Fibroblast of lung (primary cell): ENCODE results near the gene ZNF267. TPM values are rescaled to one million over a fixed set of nuclear protein-coding genes. Genes with fewer than 3 reads are reported as not detected.
"Not testable (repeated sequence)": the region's sequence is repeated elsewhere in the genome, so short reads cannot be mapped to it uniquely, and the experiment has no call there.

Source experiments
- DNase-seq, 2 donors: peaks; one replicate each; pipeline versions ENCODE4 v3.0.0 to v3.0.0-alpha.2; 2010; ENCODE audit warnings: low read depth in 2 of 2
- H2AFZ ChIP-seq: 2 replicates; pipeline ENCODE4 v1.5.1; 2012; ENCODE audit warnings: low read length, control low read depth, inconsistent platforms
- H3K27ac ChIP-seq: 2 replicates; pipeline ENCODE4 v1.5.1; 2011; ENCODE audit warnings: low read length, control low read depth; ENCODE audit not compliant: insufficient read depth
- H3K27me3 ChIP-seq: 2 replicates; pipeline ENCODE4 v1.5.1; 2011; ENCODE audit warnings: mild to moderate bottlenecking, low read length; ENCODE audit not compliant: control insufficient read depth, insufficient read depth
- H3K36me3 ChIP-seq: 2 replicates; pipeline ENCODE4 v1.5.1; 2011; ENCODE audit warnings: low read length; ENCODE audit not compliant: control insufficient read depth, insufficient read depth
- H3K4me1 ChIP-seq: 2 replicates; pipeline ENCODE4 v1.5.1; 2011; ENCODE audit warnings: low read length; ENCODE audit not compliant: control insufficient read depth, insufficient read depth; ENCODE audit errors: extremely low read depth
- H3K4me2 ChIP-seq: 2 replicates; pipeline ENCODE4 v1.5.1; 2011; ENCODE audit warnings: low read length, control low read depth; ENCODE audit not compliant: insufficient read depth; ENCODE audit errors: extremely low read depth
- H3K4me3 ChIP-seq, 4 experiments: fragments of 200-600 bp in 1 of 4; sonication (generic) in 1 of 4; replicated peaks in 1 of 4; 2 replicates each; pipeline ENCODE4 v1.5.1; 2011 to 2016; ENCODE audit warnings: low read length in 4 of 4, low read depth in 3 of 4, mild to moderate bottlenecking in 3 of 4, control low read depth in 2 of 4, inconsistent platforms in 1 of 4, mixed read lengths in 1 of 4; ENCODE audit not compliant: insufficient read depth in 1 of 4; ENCODE audit errors: control extremely low read depth in 1 of 4
- H3K79me2 ChIP-seq: 2 replicates; pipeline ENCODE4 v1.5.1; 2012; ENCODE audit warnings: mild to moderate bottlenecking, low read length, inconsistent platforms; ENCODE audit not compliant: control insufficient read depth, insufficient read depth
- H3K9ac ChIP-seq: 2 replicates; pipeline ENCODE4 v1.5.1; 2011; ENCODE audit warnings: mild to moderate bottlenecking, low read length, control low read depth; ENCODE audit not compliant: insufficient read depth
- H3K9me3 ChIP-seq: 2 replicates; pipeline ENCODE4 v1.5.1; 2012; ENCODE audit warnings: low read depth, low read length; ENCODE audit not compliant: control insufficient read depth, insufficient read depth
- H4K20me1 ChIP-seq: 2 replicates; pipeline ENCODE4 v1.5.1; 2011; ENCODE audit warnings: low read length; ENCODE audit not compliant: control insufficient read depth, insufficient read depth; ENCODE audit errors: extremely low read depth
- CTCF ChIP-seq, 2 donors: IDR thresholded peaks in 1 of 2; conservative IDR thresholded peaks in 1 of 2; 1 replicate in 1 of 2; 2 replicates in 1 of 2; pipeline ENCODE4 v1.5.1; 2011 to 2012; ENCODE audit warnings: low read length in 2 of 2, control low read depth in 1 of 2, inconsistent platforms in 1 of 2, low read depth in 1 of 2, mild to moderate bottlenecking in 1 of 2
- EZH2 ChIP-seq: IDR thresholded peaks from 2 replicates; pipeline ENCODE4 v1.5.1; 2012; ENCODE audit warnings: low read length, control low read depth, mild to moderate bottlenecking; ENCODE audit errors: missing control alignments
- polyA plus RNA-seq, 2 donors: library from polyadenylated mRNA; depleted of rRNA in 1 of 2; stranded (reverse) in 1 of 2; unstranded in 1 of 2; fragments of >200 nt; gene quantifications; 2 replicates each; pipeline ENCODE4 v1.2.1, GENCODE V29; 2011 to 2012; ENCODE audit warnings: missing spikeins in 1 of 2
- total RNA-seq: library from RNA; depleted of rRNA; stranded (reverse); fragments of >200 nt; gene quantifications from 2 replicates; pipeline ENCODE4 v1.2.1, GENCODE V29; 2014

ZNF267 gene
- total and polyA plus RNA-seq, 2 donors (not counting 1 experiment from before 2014, with no cell fraction given) = 4.2 to 7.1 TPM

DNA sequence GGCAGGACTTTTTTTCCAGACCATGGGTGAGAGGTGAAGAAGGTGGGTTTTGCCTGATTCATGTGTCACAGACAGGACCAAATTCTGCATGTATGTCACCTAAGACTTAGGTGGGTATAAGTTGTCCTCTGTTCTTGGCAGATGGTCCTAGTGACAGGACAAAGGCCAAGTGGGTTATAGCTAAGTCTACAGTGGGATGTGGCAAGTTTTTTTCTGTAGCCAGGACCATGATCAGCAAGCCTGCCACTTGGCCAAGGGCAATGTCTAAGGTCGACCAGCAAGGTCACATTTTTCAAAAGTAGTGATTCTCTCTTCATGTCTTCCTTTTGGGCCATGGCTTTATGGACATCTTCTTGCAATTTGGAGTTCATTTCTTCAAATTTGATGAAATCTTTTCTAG, 20.2 kb downstream of the ZNF267 start:
- no peaks in the 10 kb centered on the region for H3K9me3 ChIP-seq
- no peaks in the 10 kb centered on the region for H3K4me1 ChIP-seq
- H3K27ac ChIP-seq = no peak overlapping the region
- TF ChIP-seq EZH2 = no peak
- no peak for TF ChIP-seq CTCF (conservative IDR thresholded peaks at IDR 0.05 in 1 of 2, IDR thresholded peaks at IDR 0.05 in 1 of 2; ENCODE audit: low read depth in 1 of 2, low read length in 2 of 2)
- H3K36me3 ChIP-seq = peaks cover 1% of the 10 kb centered on the region
- peaks cover 4% of the 10 kb centered on the region for H3K79me2 ChIP-seq
- no peak for DNase-seq
- H3K4me2 ChIP-seq = no peak overlapping the region
- no peaks in the 10 kb centered on the region for H4K20me1 ChIP-seq
- H3K4me3 ChIP-seq = no peak overlapping the region
- no peak overlapping the region for H2AFZ ChIP-seq
- H3K27me3 ChIP-seq = no peaks in the 10 kb centered on the region
- H3K9ac ChIP-seq = no peak overlapping the region

DNA sequence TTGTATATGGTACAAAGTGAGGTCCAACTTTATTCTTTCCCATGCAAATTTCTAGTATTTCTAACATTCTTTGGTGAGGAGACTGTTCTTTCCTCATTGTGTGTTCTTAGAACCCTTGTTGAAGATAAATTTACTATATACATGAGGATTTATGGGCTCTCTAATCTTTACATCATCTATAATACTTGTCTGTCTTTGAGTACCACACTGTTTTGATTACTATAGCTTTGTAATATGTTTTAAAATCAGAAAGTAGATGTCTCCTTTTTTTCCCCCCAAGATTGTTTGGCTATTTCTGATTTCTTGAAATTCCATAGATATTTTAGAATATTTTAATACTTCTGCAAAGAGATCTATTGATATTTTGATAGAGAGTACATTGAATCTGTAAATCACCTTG, 23.7 kb downstream of the ZNF267 start:
- Histone ChIP-seq H3K4me2 (no peak overlapping the region), H2AFZ (no peak overlapping the region), H3K27me3 (no peaks in the 10 kb centered on the region), H3K36me3 (peaks cover 1% of the 10 kb centered on the region), H4K20me1 (no peaks in the 10 kb centered on the region), H3K9me3 (no peaks in the 10 kb centered on the region), H3K27ac (no peak overlapping the region), H3K4me1 (no peaks in the 10 kb centered on the region), H3K9ac (no peak overlapping the region), H3K79me2 (no peaks in the 10 kb centered on the region), H3K4me3 (no peak overlapping the region)
- TF ChIP-seq CTCF (conservative IDR thresholded peaks at IDR 0.05 in 1 of 2, IDR thresholded peaks at IDR 0.05 in 1 of 2; ENCODE audit: low read depth in 1 of 2, low read length in 2 of 2) = no peak
- DNase-seq = no peak

GRCh38 chr16:31899505-31899904, 25.9 kb downstream of the ZNF267 start:
- TF ChIP-seq EZH2 = no peak
- TF ChIP-seq CTCF (conservative IDR thresholded peaks at IDR 0.05 in 1 of 2, IDR thresholded peaks at IDR 0.05 in 1 of 2; ENCODE audit: low read depth in 1 of 2, low read length in 2 of 2) = no peak
- Histone ChIP-seq H4K20me1 (no peaks in the 10 kb centered on the region), H3K9ac (no peak overlapping the region), H3K4me1 (no peaks in the 10 kb centered on the region), H3K4me3 (no peak overlapping the region), H2AFZ (no peak overlapping the region), H3K79me2 (no peaks in the 10 kb centered on the region), H3K36me3 (peaks cover 1% of the 10 kb centered on the region), H3K4me2 (no peak overlapping the region), H3K9me3 (no peaks in the 10 kb centered on the region), H3K27me3 (no peaks in the 10 kb centered on the region), H3K27ac (no peak overlapping the region)
- no peak for DNase-seq

DNA sequence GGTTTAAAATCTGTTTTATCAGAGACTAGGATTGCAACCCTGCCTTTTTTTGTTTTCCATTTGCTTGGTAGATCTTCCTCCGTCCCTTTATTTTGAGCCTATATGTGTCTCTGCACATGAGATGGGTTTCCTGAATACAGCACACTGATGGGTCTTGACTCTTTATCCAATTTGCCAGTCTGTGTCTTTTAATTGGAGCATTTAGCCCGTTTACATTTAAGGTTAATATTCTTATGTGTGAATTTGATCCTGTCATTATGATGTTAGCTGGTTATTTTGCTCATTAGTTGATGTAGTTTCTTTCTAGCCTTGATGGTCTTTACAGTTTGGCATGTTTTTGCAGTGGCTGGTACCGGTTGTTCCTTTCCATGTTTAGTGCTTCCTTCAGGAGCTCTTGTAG, 31.0 kb downstream of the ZNF267 start:
- not testable (repeated sequence) for H3K9ac ChIP-seq, H3K79me2 ChIP-seq, H2AFZ ChIP-seq, H3K27me3 ChIP-seq, H3K4me3 ChIP-seq, H3K4me2 ChIP-seq, DNase-seq, H3K4me1 ChIP-seq, H3K27ac ChIP-seq, H4K20me1 ChIP-seq, H3K9me3 ChIP-seq, H3K36me3 ChIP-seq
